ENCODE data around the gene DIDO1. TPM values are rescaled to one million over a fixed set of nuclear protein-coding genes. Genes with fewer than 3 reads are reported as not detected.

Gene DIDO1
- total and polyA plus RNA-seq, 2 of the 13 experiments (the other 11 are each of a cell fraction or from before 2014, with no cell fraction given), result 75.0 to 75.1 TPM

- TF ChIP-seq, protein P1, sequence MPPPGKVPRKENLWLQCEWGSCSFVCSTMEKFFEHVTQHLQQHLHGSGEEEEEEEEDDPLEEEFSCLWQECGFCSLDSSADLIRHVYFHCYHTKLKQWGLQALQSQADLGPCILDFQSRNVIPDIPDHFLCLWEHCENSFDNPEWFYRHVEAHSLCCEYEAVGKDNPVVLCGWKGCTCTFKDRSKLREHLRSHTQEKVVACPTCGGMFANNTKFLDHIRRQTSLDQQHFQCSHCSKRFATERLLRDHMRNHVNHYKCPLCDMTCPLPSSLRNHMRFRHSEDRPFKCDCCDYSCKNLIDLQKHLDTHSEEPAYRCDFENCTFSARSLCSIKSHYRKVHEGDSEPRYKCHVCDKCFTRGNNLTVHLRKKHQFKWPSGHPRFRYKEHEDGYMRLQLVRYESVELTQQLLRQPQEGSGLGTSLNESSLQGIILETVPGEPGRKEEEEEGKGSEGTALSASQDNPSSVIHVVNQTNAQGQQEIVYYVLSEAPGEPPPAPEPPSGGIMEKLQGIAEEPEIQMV (CRISPR knock-in tag; IDR thresholded peaks at IDR 0.05; ENCODE audit: low read depth), result no peak
- peak; percentile 67; the same call in 1 of the 2 replicates for TF ChIP-seq ZZZ3 (CRISPR knock-in tag; IDR thresholded peaks at IDR 0.05; ENCODE audit: borderline replicate concordance)
- no peak for TF ChIP-seq ZNF282 (IDR thresholded peaks at IDR 0.05; ENCODE audit: partially characterized antibody)
- TF ChIP-seq, protein P2, sequence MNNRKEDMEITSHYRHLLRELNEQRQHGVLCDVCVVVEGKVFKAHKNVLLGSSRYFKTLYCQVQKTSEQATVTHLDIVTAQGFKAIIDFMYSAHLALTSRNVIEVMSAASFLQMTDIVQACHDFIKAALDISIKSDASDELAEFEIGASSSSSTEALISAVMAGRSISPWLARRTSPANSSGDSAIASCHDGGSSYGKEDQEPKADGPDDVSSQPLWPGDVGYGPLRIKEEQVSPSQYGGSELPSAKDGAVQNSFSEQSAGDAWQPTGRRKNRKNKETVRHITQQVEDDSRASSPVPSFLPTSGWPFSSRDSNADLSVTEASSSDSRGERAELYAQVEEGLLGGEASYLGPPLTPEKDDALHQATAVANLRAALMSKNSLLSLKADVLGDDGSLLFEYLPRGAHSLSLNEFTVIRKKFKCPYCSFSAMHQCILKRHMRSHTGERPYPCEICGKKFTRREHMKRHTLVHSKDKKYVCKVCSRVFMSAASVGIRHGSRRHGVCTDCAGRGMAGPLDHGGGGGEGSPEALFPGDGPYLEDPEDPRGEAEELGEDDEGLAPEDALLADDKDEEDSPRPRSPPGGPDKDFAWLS (CRISPR knock-in tag; IDR thresholded peaks at IDR 0.05; ENCODE audit: borderline replicate concordance), result no peak
- no peak for TF ChIP-seq ZNF709 (CRISPR knock-in tag; IDR thresholded peaks at IDR 0.05)
- TF ChIP-seq CBX5 (CRISPR knock-in tag; IDR thresholded peaks at IDR 0.05; ENCODE audit: borderline replicate concordance), result no peak
- TF ChIP-seq FIP1L1 (IDR thresholded peaks at IDR 0.05; ENCODE audit: borderline replicate concordance, insufficient read depth, low read depth, low read length), result no peak
- TF ChIP-seq SMC3 (IDR thresholded peaks at IDR 0.05; ENCODE audit: low read length), result no peak
- no peak for TF ChIP-seq HOXA5 (CRISPR knock-in tag; IDR thresholded peaks at IDR 0.05)
- 0 out of 2 replicates have a peak, but pooled peaks have one; percentile 19 for TF ChIP-seq ETV5 (CRISPR knock-in tag; IDR thresholded peaks at IDR 0.05; ENCODE audit: borderline replicate concordance)
- TF ChIP-seq ZNF143 (CRISPR knock-in tag; IDR thresholded peaks at IDR 0.05), result no peak
- no peak for TF ChIP-seq PHF20 (CRISPR knock-in tag; IDR thresholded peaks at IDR 0.05)
- no peak for TF ChIP-seq ZNF720 (CRISPR knock-in tag; IDR thresholded peaks at IDR 0.05)
- TF ChIP-seq MXD1 (CRISPR knock-in tag; IDR thresholded peaks at IDR 0.05), result no peak
- TF ChIP-seq SOX13 (IDR thresholded peaks at IDR 0.05), result no peak
- TF ChIP-seq SOX13 (CRISPR knock-in tag; conservative IDR thresholded peaks at IDR 0.05 in 1 of 2, IDR thresholded peaks at IDR 0.05 in 1 of 2), result no peak
- TF ChIP-seq ZSCAN29 (CRISPR knock-in tag; conservative IDR thresholded peaks at IDR 0.05), result no peak
- TF ChIP-seq PATZ1 (CRISPR knock-in tag; IDR thresholded peaks at IDR 0.05), result peak; percentile 35; the same call in 1 of the 2 replicates
- TF ChIP-seq ZNF326 (CRISPR knock-in tag; IDR thresholded peaks at IDR 0.05; ENCODE audit: borderline replicate concordance), result no peak
- TF ChIP-seq, protein P3, sequence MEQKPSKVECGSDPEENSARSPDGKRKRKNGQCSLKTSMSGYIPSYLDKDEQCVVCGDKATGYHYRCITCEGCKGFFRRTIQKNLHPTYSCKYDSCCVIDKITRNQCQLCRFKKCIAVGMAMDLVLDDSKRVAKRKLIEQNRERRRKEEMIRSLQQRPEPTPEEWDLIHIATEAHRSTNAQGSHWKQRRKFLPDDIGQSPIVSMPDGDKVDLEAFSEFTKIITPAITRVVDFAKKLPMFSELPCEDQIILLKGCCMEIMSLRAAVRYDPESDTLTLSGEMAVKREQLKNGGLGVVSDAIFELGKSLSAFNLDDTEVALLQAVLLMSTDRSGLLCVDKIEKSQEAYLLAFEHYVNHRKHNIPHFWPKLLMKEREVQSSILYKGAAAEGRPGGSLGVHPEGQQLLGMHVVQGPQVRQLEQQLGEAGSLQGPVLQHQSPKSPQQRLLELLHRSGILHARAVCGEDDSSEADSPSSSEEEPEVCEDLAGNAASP (CRISPR knock-in tag; IDR thresholded peaks at IDR 0.05; ENCODE audit: borderline replicate concordance), result no peak
- no peak for TF ChIP-seq JUNB (CRISPR knock-in tag; IDR thresholded peaks at IDR 0.05; ENCODE audit: borderline replicate concordance)
- TF ChIP-seq ZNF879 (CRISPR knock-in tag; IDR thresholded peaks at IDR 0.05), result no peak
Measured at GRCh38 chr20:62876902-62877816, 49.1 kb downstream of the DIDO1 start (continued).

Measured in HepG2 (cell line).